Transverse colon (tissue), 4 donors: ENCODE data around the gene DSN1.
"Not testable (repeated sequence)": the region's sequence is repeated elsewhere in the genome, so short reads cannot be mapped to it uniquely, and the experiment has no call there.

ENCODE experiments used
- CTCF ChIP-seq, 5 experiments: fragments of 200-600 bp in 3 of 5; fragments of 450-650 bp in 2 of 5; sonication (generic) in 3 of 5; IDR thresholded peaks; 1 replicate in 2 of 5; 2 replicates in 3 of 5; pipeline ENCODE4 v1.5.1; 2016 to 2017; ENCODE audit warnings: antibody characterized with exemption in 5 of 5, inconsistent platforms in 3 of 5, mild to moderate bottlenecking in 2 of 5, moderate library complexity in 1 of 5
- EP300 ChIP-seq: sonication (generic); formaldehyde crosslinking; IDR thresholded peaks from one replicate; pipeline ENCODE4 v1.6.1; 2017; ENCODE audit warnings: antibody characterized with exemption, low read depth
- POLR2A ChIP-seq: fragments of 450-650 bp; IDR thresholded peaks from one replicate; pipeline ENCODE4 v1.6.1; 2016; ENCODE audit warnings: antibody characterized with exemption, mild to moderate bottlenecking, moderate library complexity
- POLR2AphosphoS5 ChIP-seq, 3 donors: sonication (generic); formaldehyde crosslinking; IDR thresholded peaks; one replicate each; pipeline ENCODE4 v1.6.1; 2016; ENCODE audit warnings: antibody characterized with exemption in 3 of 3

- not testable (repeated sequence) for TF ChIP-seq POLR2AphosphoS5 (IDR thresholded peaks at IDR 0.05); CTCF (IDR thresholded peaks at IDR 0.05); POLR2A; EP300
Observed at GRCh38 chr20:36799313-36799712, 25.8 kb upstream of the DSN1 start.
